DOHH2 (cell line): ENCODE data around the gene CYP4F12.

Experiments used
- H3F3A ChIP-seq: fragments of 200-600 bp; sonication (generic), shearing (Covaris generic); 2 replicates; pipeline ENCODE4 v1.6.0; 2016; ENCODE audit warnings: antibody characterized with exemption, mild to moderate bottlenecking; ENCODE audit not compliant: control insufficient read depth, insufficient read depth
- H3K27ac ChIP-seq: fragments of 200-600 bp; sonication (generic); 2 replicates; pipeline ENCODE4 v1.5.1; 2014; ENCODE audit warnings: low read depth, mild to moderate bottlenecking, low read length, moderate library complexity
- H3K27me3 ChIP-seq: fragments of 200-600 bp; sonication (generic); 2 replicates; pipeline ENCODE4 v1.6.1; 2014; ENCODE audit warnings: mild to moderate bottlenecking, low read length, mixed read lengths; ENCODE audit not compliant: control insufficient read depth
- H3K36me3 ChIP-seq: fragments of 200-600 bp; sonication (generic); 2 replicates; pipeline ENCODE4 v1.6.1; 2014; ENCODE audit warnings: mild to moderate bottlenecking, low read length, moderate library complexity, mixed read lengths; ENCODE audit not compliant: control insufficient read depth
- H3K4me1 ChIP-seq: fragments of 200-600 bp; sonication (generic); 2 replicates; pipeline ENCODE4 v1.6.1; 2014; ENCODE audit warnings: mild to moderate bottlenecking, low read length, mixed read lengths; ENCODE audit not compliant: control insufficient read depth
- H3K4me2 ChIP-seq: fragments of 200-600 bp; sonication (generic); 2 replicates; pipeline ENCODE4 v1.6.0; 2014; ENCODE audit warnings: mild to moderate bottlenecking, low read length, moderate library complexity
- H3K4me3 ChIP-seq: fragments of 200-600 bp; sonication (generic); 2 replicates; pipeline ENCODE4 v1.5.1; 2014; ENCODE audit warnings: mild to moderate bottlenecking, low read length, mixed read lengths
- H3K79me2 ChIP-seq: fragments of 200-600 bp; sonication (generic); 2 replicates; pipeline ENCODE4 v1.6.1; 2014; ENCODE audit warnings: mild to moderate bottlenecking, low read length, mixed read lengths; ENCODE audit not compliant: control insufficient read depth
- H3K9me2 ChIP-seq: fragments of 200-600 bp; sonication (generic); replicated peaks from 2 replicates; pipeline ENCODE4 v1.6.1; 2014; ENCODE audit warnings: mild to moderate bottlenecking, low read length, mixed read lengths; ENCODE audit not compliant: control insufficient read depth
- H3K9me3 ChIP-seq: fragments of 200-600 bp; sonication (generic); 2 replicates; pipeline ENCODE4 v1.6.1; 2014; ENCODE audit warnings: antibody characterized with exemption, low read length, mixed read lengths; ENCODE audit not compliant: control insufficient read depth, insufficient read depth
- H4K20me1 ChIP-seq: fragments of 200-600 bp; sonication (generic); 2 replicates; pipeline ENCODE4 v1.6.0; 2014; ENCODE audit warnings: low read depth, mild to moderate bottlenecking, antibody characterized with exemption, low read length, moderate library complexity; ENCODE audit not compliant: control insufficient read depth, insufficient read depth
- EZH2phosphoT487 ChIP-seq: fragments of 200-600 bp; sonication (generic); IDR thresholded peaks from 2 replicates; pipeline ENCODE4 v1.6.1; 2017; ENCODE audit warnings: borderline replicate concordance, mild to moderate bottlenecking, antibody characterized with exemption, low read length, moderate library complexity, mixed read lengths
- TF ChIP-seq, protein P1 (sequence below): fragments of 200-600 bp; sonication (generic); IDR thresholded peaks from one replicate; pipeline ENCODE4 v1.5.1; 2014; ENCODE audit warnings: antibody characterized with exemption, mild to moderate bottlenecking, low read depth, low read length; ENCODE audit not compliant: poor library complexity, severe bottlenecking

The CYP4F12 gene

GRCh38 chr19:15671891-15672579 lies 852 bp upstream of the CYP4F12 start:
- no peaks in the 10 kb centered on the region for H3K9me3 ChIP-seq
- no peak overlapping the region for H3K27ac ChIP-seq
- no peaks in the 10 kb centered on the region for H3K79me2 ChIP-seq
- H3K4me2 ChIP-seq: no peak overlapping the region
- H3F3A ChIP-seq: no peaks in the 10 kb centered on the region
- TF ChIP-seq, protein P1, sequence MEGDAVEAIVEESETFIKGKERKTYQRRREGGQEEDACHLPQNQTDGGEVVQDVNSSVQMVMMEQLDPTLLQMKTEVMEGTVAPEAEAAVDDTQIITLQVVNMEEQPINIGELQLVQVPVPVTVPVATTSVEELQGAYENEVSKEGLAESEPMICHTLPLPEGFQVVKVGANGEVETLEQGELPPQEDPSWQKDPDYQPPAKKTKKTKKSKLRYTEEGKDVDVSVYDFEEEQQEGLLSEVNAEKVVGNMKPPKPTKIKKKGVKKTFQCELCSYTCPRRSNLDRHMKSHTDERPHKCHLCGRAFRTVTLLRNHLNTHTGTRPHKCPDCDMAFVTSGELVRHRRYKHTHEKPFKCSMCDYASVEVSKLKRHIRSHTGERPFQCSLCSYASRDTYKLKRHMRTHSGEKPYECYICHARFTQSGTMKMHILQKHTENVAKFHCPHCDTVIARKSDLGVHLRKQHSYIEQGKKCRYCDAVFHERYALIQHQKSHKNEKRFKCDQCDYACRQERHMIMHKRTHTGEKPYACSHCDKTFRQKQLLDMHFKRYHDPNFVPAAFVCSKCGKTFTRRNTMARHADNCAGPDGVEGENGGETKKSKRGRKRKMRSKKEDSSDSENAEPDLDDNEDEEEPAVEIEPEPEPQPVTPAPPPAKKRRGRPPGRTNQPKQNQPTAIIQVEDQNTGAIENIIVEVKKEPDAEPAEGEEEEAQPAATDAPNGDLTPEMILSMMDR: no peak
- TF ChIP-seq EZH2phosphoT487: no peak
- no peaks in the 10 kb centered on the region for H3K36me3 ChIP-seq
- no peak overlapping the region for H3K4me3 ChIP-seq
- no peaks in the 10 kb centered on the region for H4K20me1 ChIP-seq
- no peaks in the 10 kb centered on the region for H3K27me3 ChIP-seq
- H3K9me2 ChIP-seq: no peaks in the 10 kb centered on the region
- no peaks in the 10 kb centered on the region for H3K4me1 ChIP-seq

GRCh38 chr19:15673176-15673654 lies 328 bp downstream of the CYP4F12 start:
- no peak overlapping the region for H3K4me2 ChIP-seq
- no peaks in the 10 kb centered on the region for H3K9me3 ChIP-seq
- no peaks in the 10 kb centered on the region for H3K9me2 ChIP-seq
- H3K27ac ChIP-seq: no peak overlapping the region
- H3K79me2 ChIP-seq: no peaks in the 10 kb centered on the region
- no peak overlapping the region for H3K4me3 ChIP-seq
- no peaks in the 10 kb centered on the region for H4K20me1 ChIP-seq
- no peaks in the 10 kb centered on the region for H3K27me3 ChIP-seq
- no peaks in the 10 kb centered on the region for H3F3A ChIP-seq
- no peaks in the 10 kb centered on the region for H3K4me1 ChIP-seq
- H3K36me3 ChIP-seq: no peaks in the 10 kb centered on the region
- TF ChIP-seq EZH2phosphoT487: no peak
- TF ChIP-seq, protein P1: no peak

- H3K4me2 ChIP-seq: no peak overlapping the region
- no peaks in the 10 kb centered on the region for H4K20me1 ChIP-seq
- no peaks in the 10 kb centered on the region for H3F3A ChIP-seq
- no peak overlapping the region for H3K27ac ChIP-seq
- no peaks in the 10 kb centered on the region for H3K4me1 ChIP-seq
- TF ChIP-seq, protein P1: no peak
- TF ChIP-seq EZH2phosphoT487: no peak
- H3K79me2 ChIP-seq: no peaks in the 10 kb centered on the region
- H3K36me3 ChIP-seq: no peaks in the 10 kb centered on the region
- no peaks in the 10 kb centered on the region for H3K9me2 ChIP-seq
- H3K9me3 ChIP-seq: no peaks in the 10 kb centered on the region
- H3K27me3 ChIP-seq: no peaks in the 10 kb centered on the region
- H3K4me3 ChIP-seq: no peak overlapping the region
Observed at GRCh38 chr19:15675560-15675959, 2.7 kb downstream of the CYP4F12 start.
